Neural cell (in vitro differentiated cells): Measurements from ENCODE around the gene LRRC72. TPM values are rescaled to one million over a fixed set of nuclear protein-coding genes. Genes with fewer than 3 reads are reported as not detected.
A peak's percentile ranks its signal among the peaks of the same experiment; 100 is the strongest.

Experiments
- H2AFZ ChIP-seq: fragments of 200-600, 300-800 bp; sonication (generic), shearing (Covaris generic); 2 replicates; pipeline ENCODE4 v1.6.0; 2014; ENCODE audit warnings: low read depth, mild to moderate bottlenecking, antibody characterized with exemption, low read length, moderate library complexity
- H3F3A ChIP-seq: fragments of 200-600 bp; shearing (Covaris generic); 2 replicates; pipeline ENCODE4 v1.6.1; 2016; ENCODE audit warnings: mild to moderate bottlenecking, moderate library complexity, mixed read lengths, antibody characterized with exemption, low read length; ENCODE audit not compliant: insufficient read depth, poor library complexity, severe bottlenecking
- H3K27ac ChIP-seq: fragments of 200-600, 300-800 bp; sonication (generic), shearing (Covaris generic); 2 replicates; pipeline ENCODE4 v1.5.1; 2014; ENCODE audit warnings: mild to moderate bottlenecking, low read length, moderate library complexity
- H3K27me3 ChIP-seq: fragments of 300-800, 200-600 bp; sonication (generic), shearing (Covaris generic); 2 replicates; pipeline ENCODE4 v1.6.0; 2014; ENCODE audit warnings: mild to moderate bottlenecking, low read depth, low read length, moderate library complexity; ENCODE audit not compliant: insufficient read depth
- H3K36me3 ChIP-seq: fragments of 300-800, 200-600 bp; sonication (generic), shearing (Covaris generic); 2 replicates; pipeline ENCODE4 v1.5.1; 2014; ENCODE audit warnings: mild to moderate bottlenecking, antibody characterized with exemption, low read length, moderate library complexity; ENCODE audit not compliant: insufficient read depth
- H3K4me2 ChIP-seq: fragments of 300-800, 200-600 bp; sonication (generic), shearing (Covaris generic); 2 replicates; pipeline ENCODE4 v1.6.0; 2014; ENCODE audit warnings: mild to moderate bottlenecking, low read length
- H3K4me3 ChIP-seq: fragments of 300-800, 200-600 bp; sonication (generic), shearing (Covaris generic); 2 replicates; pipeline ENCODE4 v1.5.1; 2014; ENCODE audit warnings: mild to moderate bottlenecking, low read length, moderate library complexity
- H3K79me2 ChIP-seq: fragments of 200-600 bp; shearing (Covaris generic); replicated peaks from 2 replicates; pipeline ENCODE4 v1.6.0; 2014; ENCODE audit warnings: mild to moderate bottlenecking, low read length, moderate library complexity; ENCODE audit not compliant: insufficient read depth
- H3K9ac ChIP-seq: fragments of 300-800, 200-600 bp; sonication (generic), shearing (Covaris generic); 2 replicates; pipeline ENCODE4 v1.6.1; 2016; ENCODE audit warnings: mild to moderate bottlenecking, low read length, mixed read lengths
- H3K9me2 ChIP-seq: fragments of 200-600 bp; shearing (Covaris generic); 2 replicates; pipeline ENCODE4 v1.6.1; 2016; ENCODE audit warnings: mild to moderate bottlenecking, low read length, mixed read lengths; ENCODE audit not compliant: insufficient read depth
- H3K9me3 ChIP-seq: fragments of 200-600, 300-800 bp; sonication (generic), shearing (Covaris generic); 2 replicates; pipeline ENCODE4 v1.6.1; 2016; ENCODE audit warnings: mild to moderate bottlenecking, mixed run types, low read length, moderate library complexity, mixed read lengths
- H4K20me1 ChIP-seq: fragments of 200-600 bp; shearing (Covaris generic); 2 replicates; pipeline ENCODE4 v1.6.1; 2016; ENCODE audit warnings: mild to moderate bottlenecking, mixed run types; ENCODE audit not compliant: insufficient read depth
- EP300 ChIP-seq: fragments of 450-650 bp; conservative IDR thresholded peaks from 2 replicates; pipeline ENCODE4 v1.6.1; 2014; ENCODE audit warnings: antibody characterized with exemption, mild to moderate bottlenecking, moderate library complexity; ENCODE audit not compliant: poor library complexity, severe bottlenecking
- EZH2 ChIP-seq: fragments of 200-600, 300-800 bp; shearing (Covaris generic), sonication (generic); IDR thresholded peaks from 2 replicates; pipeline ENCODE4 v1.6.1; 2014; ENCODE audit warnings: antibody characterized with exemption, low read length, borderline replicate concordance, mild to moderate bottlenecking; ENCODE audit not compliant: insufficient read depth, poor library complexity, severe bottlenecking
- MXI1 ChIP-seq: fragments of 450-650 bp; conservative IDR thresholded peaks from 2 replicates; pipeline ENCODE4 v1.6.1; 2014; ENCODE audit warnings: antibody characterized with exemption, mild to moderate bottlenecking; ENCODE audit not compliant: poor library complexity, severe bottlenecking
- POLR2AphosphoS5 ChIP-seq: IDR thresholded peaks from 2 replicates; pipeline ENCODE4 v1.6.1; 2012
- RAD21 ChIP-seq: fragments of 450-650 bp; conservative IDR thresholded peaks from 2 replicates; pipeline ENCODE4 v1.6.1; 2014; ENCODE audit warnings: antibody characterized with exemption, mild to moderate bottlenecking, moderate library complexity
- SMC3 ChIP-seq: fragments of 450-650 bp; conservative IDR thresholded peaks from 2 replicates; pipeline ENCODE4 v1.6.1; 2014; ENCODE audit warnings: antibody characterized with exemption, mild to moderate bottlenecking, moderate library complexity; ENCODE audit not compliant: poor library complexity
- TAF1 ChIP-seq: IDR thresholded peaks from 2 replicates; pipeline ENCODE4 v1.6.1; 2012; ENCODE audit warnings: low read depth
- polyA plus RNA-seq: library from polyadenylated mRNA; depleted of rRNA; stranded (reverse); fragments of >200 nt; gene quantifications from 2 replicates; pipeline ENCODE4 v1.2.3, GENCODE V29; 2014
- TF ChIP-seq, protein P1 (sequence below): IDR thresholded peaks from 2 replicates; pipeline ENCODE4 v1.6.1; 2012; ENCODE audit warnings: borderline replicate concordance
- TF ChIP-seq, protein P2 (sequence below): fragments of 450-650 bp; IDR thresholded peaks from 2 replicates; pipeline ENCODE4 v1.5.1; 2014; ENCODE audit warnings: antibody characterized with exemption, mild to moderate bottlenecking, moderate library complexity; ENCODE audit not compliant: poor library complexity, severe bottlenecking

LRRC72 gene
- polyA plus RNA-seq, 1 donor from 2014 or later, result not detected

DNA sequence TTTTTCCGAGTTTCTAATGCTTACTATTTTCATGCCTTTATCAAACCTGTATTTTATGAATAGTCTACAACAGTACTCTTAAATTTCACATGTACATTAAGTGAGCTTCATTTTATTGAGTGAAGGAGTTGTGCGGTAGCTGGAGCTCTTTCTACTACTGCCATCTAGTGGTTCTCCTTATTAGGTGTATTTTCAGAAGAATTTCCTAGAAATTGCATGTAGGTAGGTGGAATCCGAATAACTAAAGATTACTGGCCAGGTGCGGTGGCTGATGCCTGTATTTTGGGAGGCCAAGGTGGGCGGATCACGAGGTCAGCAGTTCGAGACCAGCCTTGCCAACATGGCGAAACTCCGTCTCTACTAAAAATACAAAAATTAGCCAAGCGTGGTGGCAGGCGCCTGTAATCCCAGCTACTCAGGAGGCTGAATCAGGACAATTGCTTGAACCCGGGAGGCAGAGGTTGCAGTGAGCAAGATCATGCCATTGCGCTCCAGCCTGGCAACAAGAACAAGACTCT is 38.3 kb downstream of the LRRC72 start:
- no peaks in the 10 kb centered on the region for H3K9me3 ChIP-seq
- no peak overlapping the region for H3K4me2 ChIP-seq
- no peaks in the 10 kb centered on the region for H3K9me2 ChIP-seq
- H3F3A ChIP-seq, result no peaks in the 10 kb centered on the region
- H3K9ac ChIP-seq, result no peak overlapping the region
- H3K27me3 ChIP-seq, result no peaks in the 10 kb centered on the region
- TF ChIP-seq EZH2 (no peak), EP300 (no peak), TAF1 (no peak), MXI1 (no peak), SMC3 (peak; percentile 92), RAD21 (peak; percentile 94), POLR2AphosphoS5 (no peak)
- TF ChIP-seq, protein P1, sequence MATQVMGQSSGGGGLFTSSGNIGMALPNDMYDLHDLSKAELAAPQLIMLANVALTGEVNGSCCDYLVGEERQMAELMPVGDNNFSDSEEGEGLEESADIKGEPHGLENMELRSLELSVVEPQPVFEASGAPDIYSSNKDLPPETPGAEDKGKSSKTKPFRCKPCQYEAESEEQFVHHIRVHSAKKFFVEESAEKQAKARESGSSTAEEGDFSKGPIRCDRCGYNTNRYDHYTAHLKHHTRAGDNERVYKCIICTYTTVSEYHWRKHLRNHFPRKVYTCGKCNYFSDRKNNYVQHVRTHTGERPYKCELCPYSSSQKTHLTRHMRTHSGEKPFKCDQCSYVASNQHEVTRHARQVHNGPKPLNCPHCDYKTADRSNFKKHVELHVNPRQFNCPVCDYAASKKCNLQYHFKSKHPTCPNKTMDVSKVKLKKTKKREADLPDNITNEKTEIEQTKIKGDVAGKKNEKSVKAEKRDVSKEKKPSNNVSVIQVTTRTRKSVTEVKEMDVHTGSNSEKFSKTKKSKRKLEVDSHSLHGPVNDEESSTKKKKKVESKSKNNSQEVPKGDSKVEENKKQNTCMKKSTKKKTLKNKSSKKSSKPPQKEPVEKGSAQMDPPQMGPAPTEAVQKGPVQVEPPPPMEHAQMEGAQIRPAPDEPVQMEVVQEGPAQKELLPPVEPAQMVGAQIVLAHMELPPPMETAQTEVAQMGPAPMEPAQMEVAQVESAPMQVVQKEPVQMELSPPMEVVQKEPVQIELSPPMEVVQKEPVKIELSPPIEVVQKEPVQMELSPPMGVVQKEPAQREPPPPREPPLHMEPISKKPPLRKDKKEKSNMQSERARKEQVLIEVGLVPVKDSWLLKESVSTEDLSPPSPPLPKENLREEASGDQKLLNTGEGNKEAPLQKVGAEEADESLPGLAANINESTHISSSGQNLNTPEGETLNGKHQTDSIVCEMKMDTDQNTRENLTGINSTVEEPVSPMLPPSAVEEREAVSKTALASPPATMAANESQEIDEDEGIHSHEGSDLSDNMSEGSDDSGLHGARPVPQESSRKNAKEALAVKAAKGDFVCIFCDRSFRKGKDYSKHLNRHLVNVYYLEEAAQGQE, result no peak
- TF ChIP-seq, protein P2, sequence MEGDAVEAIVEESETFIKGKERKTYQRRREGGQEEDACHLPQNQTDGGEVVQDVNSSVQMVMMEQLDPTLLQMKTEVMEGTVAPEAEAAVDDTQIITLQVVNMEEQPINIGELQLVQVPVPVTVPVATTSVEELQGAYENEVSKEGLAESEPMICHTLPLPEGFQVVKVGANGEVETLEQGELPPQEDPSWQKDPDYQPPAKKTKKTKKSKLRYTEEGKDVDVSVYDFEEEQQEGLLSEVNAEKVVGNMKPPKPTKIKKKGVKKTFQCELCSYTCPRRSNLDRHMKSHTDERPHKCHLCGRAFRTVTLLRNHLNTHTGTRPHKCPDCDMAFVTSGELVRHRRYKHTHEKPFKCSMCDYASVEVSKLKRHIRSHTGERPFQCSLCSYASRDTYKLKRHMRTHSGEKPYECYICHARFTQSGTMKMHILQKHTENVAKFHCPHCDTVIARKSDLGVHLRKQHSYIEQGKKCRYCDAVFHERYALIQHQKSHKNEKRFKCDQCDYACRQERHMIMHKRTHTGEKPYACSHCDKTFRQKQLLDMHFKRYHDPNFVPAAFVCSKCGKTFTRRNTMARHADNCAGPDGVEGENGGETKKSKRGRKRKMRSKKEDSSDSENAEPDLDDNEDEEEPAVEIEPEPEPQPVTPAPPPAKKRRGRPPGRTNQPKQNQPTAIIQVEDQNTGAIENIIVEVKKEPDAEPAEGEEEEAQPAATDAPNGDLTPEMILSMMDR, result peak; percentile 88
- no peaks in the 10 kb centered on the region for H3K79me2 ChIP-seq
- H3K4me3 ChIP-seq, result no peak overlapping the region
- H3K36me3 ChIP-seq, result no peaks in the 10 kb centered on the region
- no peak overlapping the region for H2AFZ ChIP-seq
- no peak overlapping the region for H3K27ac ChIP-seq
- H4K20me1 ChIP-seq, result no peaks in the 10 kb centered on the region

DNA sequence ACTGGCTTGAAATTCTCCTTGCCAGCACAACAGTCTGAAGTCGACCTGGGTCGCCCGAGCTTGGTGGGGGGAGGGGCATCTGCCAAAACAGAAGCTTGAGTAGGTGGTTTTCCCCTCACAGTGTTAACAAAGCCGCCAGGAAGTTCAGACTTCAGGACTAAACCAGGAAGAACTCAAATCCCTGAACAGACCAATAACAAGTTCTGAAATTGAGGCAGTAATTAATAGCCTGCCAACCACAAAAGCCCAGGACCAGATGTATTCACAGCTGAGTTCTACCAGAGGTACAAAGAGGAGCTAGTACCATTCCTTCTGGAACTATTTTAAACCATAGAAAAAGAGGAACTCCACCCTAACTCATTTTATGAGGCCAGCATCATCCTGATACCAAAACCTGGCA is 45.3 kb downstream of the LRRC72 start:
- no peaks in the 10 kb centered on the region for H3K9me2 ChIP-seq
- no peaks in the 10 kb centered on the region for H3K36me3 ChIP-seq
- no peak overlapping the region for H3K9ac ChIP-seq
- no peaks in the 10 kb centered on the region for H3K9me3 ChIP-seq
- H3K27ac ChIP-seq, result no peak overlapping the region
- H3F3A ChIP-seq, result no peaks in the 10 kb centered on the region
- H3K79me2 ChIP-seq, result no peaks in the 10 kb centered on the region
- no peak overlapping the region for H3K4me3 ChIP-seq
- H3K27me3 ChIP-seq, result no peaks in the 10 kb centered on the region
- no peaks in the 10 kb centered on the region for H4K20me1 ChIP-seq
- H2AFZ ChIP-seq, result no peak overlapping the region
- no peak for TF ChIP-seq SMC3
- TF ChIP-seq, protein P1, result no peak
- TF ChIP-seq POLR2AphosphoS5, result no peak
- TF ChIP-seq EP300, result no peak
- TF ChIP-seq, protein P2, result no peak
- TF ChIP-seq MXI1, result no peak
- TF ChIP-seq RAD21, result no peak
- TF ChIP-seq TAF1, result no peak
- no peak for TF ChIP-seq EZH2
- H3K4me2 ChIP-seq, result no peak overlapping the region
